Measurements from ENCODE around the gene CFAP46.

CFAP46 gene

GRCh38 chr10:132951926-132952325, 9.6 kb upstream of the CFAP46 start:
- Histone ChIP-seq H3F3A (ENCODE audit: low read depth) (no peaks in the 10 kb centered on the region), H3K4me1 (ENCODE audit: insufficient read depth, low read length, poor library complexity, severe bottlenecking) (no peaks in the 10 kb centered on the region), H4K20me1 (ENCODE audit: insufficient read depth, low read length, poor library complexity, severe bottlenecking) (no peaks in the 10 kb centered on the region), H3K79me2 (ENCODE audit: insufficient read depth, low read length) (no peaks in the 10 kb centered on the region), H3K36me3 (ENCODE audit: insufficient read depth, low read length) (no peaks in the 10 kb centered on the region), H2AFZ (ENCODE audit: low read length) (no peak overlapping the region), H3K9me2 (replicated peaks; ENCODE audit: low read depth, low read length) (no peaks in the 10 kb centered on the region), H3K4me3 (ENCODE audit: low read length, poor library complexity, severe bottlenecking) (no peak overlapping the region), H3K27me3 (ENCODE audit: insufficient read depth, low read length, poor library complexity, severe bottlenecking) (no peaks in the 10 kb centered on the region), H3K4me2 (ENCODE audit: low read depth, low read length, poor library complexity, severe bottlenecking) (no peak overlapping the region), H3K9me3 (ENCODE audit: insufficient read depth, low read depth, low read length) (peaks cover 4% of the 10 kb centered on the region; the same call in 1 of the 2 replicates), H3K9ac (ENCODE audit: low read depth, low read length, poor library complexity, severe bottlenecking) (no peak overlapping the region)
- TF ChIP-seq CTCF (conservative IDR thresholded peaks at IDR 0.05; ENCODE audit: low read length) (no peak), EZH2phosphoT487 (IDR thresholded peaks at IDR 0.05; ENCODE audit: borderline replicate concordance) (no peak)

GRCh38 chr10:132948351-132948750, 6.0 kb upstream of the CFAP46 start:
- no peak overlapping the region for H3K4me3 ChIP-seq (ENCODE audit: low read length, poor library complexity, severe bottlenecking)
- H2AFZ ChIP-seq (ENCODE audit: low read length) = no peak overlapping the region
- no peaks in the 10 kb centered on the region for H3K4me1 ChIP-seq (ENCODE audit: insufficient read depth, low read length, poor library complexity, severe bottlenecking)
- H3K9me2 ChIP-seq (replicated peaks; ENCODE audit: low read depth, low read length) = no peaks in the 10 kb centered on the region
- no peak for TF ChIP-seq EZH2phosphoT487 (IDR thresholded peaks at IDR 0.05; ENCODE audit: borderline replicate concordance)
- no peak for TF ChIP-seq CTCF (conservative IDR thresholded peaks at IDR 0.05; ENCODE audit: low read length)
- H3K79me2 ChIP-seq (ENCODE audit: insufficient read depth, low read length) = no peaks in the 10 kb centered on the region
- no peak overlapping the region for H3K9ac ChIP-seq (ENCODE audit: low read depth, low read length, poor library complexity, severe bottlenecking)
- no peaks in the 10 kb centered on the region for H3F3A ChIP-seq (ENCODE audit: low read depth)
- H3K4me2 ChIP-seq (ENCODE audit: low read depth, low read length, poor library complexity, severe bottlenecking) = no peak overlapping the region
- no peaks in the 10 kb centered on the region for H4K20me1 ChIP-seq (ENCODE audit: insufficient read depth, low read length, poor library complexity, severe bottlenecking)
- H3K9me3 ChIP-seq (ENCODE audit: insufficient read depth, low read depth, low read length) = peaks cover 4% of the 10 kb centered on the region; the same call in 1 of the 2 replicates
- H3K36me3 ChIP-seq (ENCODE audit: insufficient read depth, low read length) = no peaks in the 10 kb centered on the region
- H3K27me3 ChIP-seq (ENCODE audit: insufficient read depth, low read length, poor library complexity, severe bottlenecking) = no peaks in the 10 kb centered on the region

GRCh38 chr10:132947843-132948242, 5.5 kb upstream of the CFAP46 start:
- Histone ChIP-seq H3K9me2 (replicated peaks; ENCODE audit: low read depth, low read length) (no peaks in the 10 kb centered on the region), H4K20me1 (ENCODE audit: insufficient read depth, low read length, poor library complexity, severe bottlenecking) (no peaks in the 10 kb centered on the region), H3K36me3 (ENCODE audit: insufficient read depth, low read length) (no peaks in the 10 kb centered on the region), H3K4me3 (ENCODE audit: low read length, poor library complexity, severe bottlenecking) (no peak overlapping the region), H3K4me2 (ENCODE audit: low read depth, low read length, poor library complexity, severe bottlenecking) (no peak overlapping the region), H3K9me3 (ENCODE audit: insufficient read depth, low read depth, low read length) (peaks cover 4% of the 10 kb centered on the region; the same call in 1 of the 2 replicates), H3F3A (ENCODE audit: low read depth) (no peaks in the 10 kb centered on the region), H3K4me1 (ENCODE audit: insufficient read depth, low read length, poor library complexity, severe bottlenecking) (no peaks in the 10 kb centered on the region), H3K27me3 (ENCODE audit: insufficient read depth, low read length, poor library complexity, severe bottlenecking) (no peaks in the 10 kb centered on the region), H3K79me2 (ENCODE audit: insufficient read depth, low read length) (no peaks in the 10 kb centered on the region), H3K9ac (ENCODE audit: low read depth, low read length, poor library complexity, severe bottlenecking) (no peak overlapping the region), H2AFZ (ENCODE audit: low read length) (no peak overlapping the region)
- TF ChIP-seq CTCF (conservative IDR thresholded peaks at IDR 0.05; ENCODE audit: low read length) (no peak), EZH2phosphoT487 (IDR thresholded peaks at IDR 0.05; ENCODE audit: borderline replicate concordance) (no peak)
